DOHH2 (cell line): ENCODE data around the gene PRH1.

Experiments
- EZH2phosphoT487 ChIP-seq: fragments of 200-600 bp; sonication (generic); IDR thresholded peaks from 2 replicates; pipeline ENCODE4 v1.6.1; 2017; ENCODE audit warnings: borderline replicate concordance, mild to moderate bottlenecking, antibody characterized with exemption, low read length, moderate library complexity, mixed read lengths
- TF ChIP-seq, protein P1 (sequence below): fragments of 200-600 bp; sonication (generic); IDR thresholded peaks from one replicate; pipeline ENCODE4 v1.5.1; 2014; ENCODE audit warnings: antibody characterized with exemption, mild to moderate bottlenecking, low read depth, low read length; ENCODE audit not compliant: poor library complexity, severe bottlenecking

DNA sequence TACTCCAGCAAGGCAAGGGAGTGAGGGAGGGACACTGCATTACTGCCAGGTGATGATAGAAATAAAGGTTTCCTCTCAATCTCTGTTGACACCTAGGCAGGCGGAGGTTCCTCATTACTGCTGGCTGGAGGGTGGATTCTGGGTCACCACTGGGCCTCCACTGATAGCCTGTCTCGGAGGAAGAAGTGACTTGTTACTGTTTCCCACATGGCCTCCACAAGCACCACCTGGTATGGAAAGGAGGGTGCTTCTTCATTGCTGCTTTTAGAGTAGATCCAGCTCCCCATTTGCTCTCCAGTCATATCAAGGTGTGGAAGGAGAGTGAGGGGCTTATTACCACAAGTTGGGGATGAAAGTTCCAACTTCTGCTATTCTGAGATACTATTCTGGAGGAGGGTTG is 41.2 kb downstream of the PRH1 start:
- TF ChIP-seq, protein P1, sequence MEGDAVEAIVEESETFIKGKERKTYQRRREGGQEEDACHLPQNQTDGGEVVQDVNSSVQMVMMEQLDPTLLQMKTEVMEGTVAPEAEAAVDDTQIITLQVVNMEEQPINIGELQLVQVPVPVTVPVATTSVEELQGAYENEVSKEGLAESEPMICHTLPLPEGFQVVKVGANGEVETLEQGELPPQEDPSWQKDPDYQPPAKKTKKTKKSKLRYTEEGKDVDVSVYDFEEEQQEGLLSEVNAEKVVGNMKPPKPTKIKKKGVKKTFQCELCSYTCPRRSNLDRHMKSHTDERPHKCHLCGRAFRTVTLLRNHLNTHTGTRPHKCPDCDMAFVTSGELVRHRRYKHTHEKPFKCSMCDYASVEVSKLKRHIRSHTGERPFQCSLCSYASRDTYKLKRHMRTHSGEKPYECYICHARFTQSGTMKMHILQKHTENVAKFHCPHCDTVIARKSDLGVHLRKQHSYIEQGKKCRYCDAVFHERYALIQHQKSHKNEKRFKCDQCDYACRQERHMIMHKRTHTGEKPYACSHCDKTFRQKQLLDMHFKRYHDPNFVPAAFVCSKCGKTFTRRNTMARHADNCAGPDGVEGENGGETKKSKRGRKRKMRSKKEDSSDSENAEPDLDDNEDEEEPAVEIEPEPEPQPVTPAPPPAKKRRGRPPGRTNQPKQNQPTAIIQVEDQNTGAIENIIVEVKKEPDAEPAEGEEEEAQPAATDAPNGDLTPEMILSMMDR = no peak
- no peak for TF ChIP-seq EZH2phosphoT487
